Body of pancreas (tissue), 4 donors: ENCODE measurements around the gene ARHGEF17.

ENCODE experiments used
- CTCF ChIP-seq, 7 experiments: fragments of 450-650 bp in 4 of 7; fragments of 200-600 bp in 3 of 7; sonication (generic) in 3 of 7; IDR thresholded peaks; one replicate each; pipeline ENCODE4 v1.5.1; 2016 to 2019; ENCODE audit warnings: antibody characterized with exemption in 7 of 7
- POLR2A ChIP-seq, 3 donors: fragments of 450-650 bp; IDR thresholded peaks; one replicate each; pipeline ENCODE4 v1.6.1; 2016; ENCODE audit warnings: antibody characterized with exemption in 3 of 3, mild to moderate bottlenecking in 2 of 3

GRCh38 chr11:73296501-73297230 lies 11.4 kb upstream of the ARHGEF17 start:
- TF ChIP-seq CTCF (IDR thresholded peaks at IDR 0.05) = no peak
- TF ChIP-seq POLR2A (IDR thresholded peaks at IDR 0.05) = no peak
